Fibroblast of skin of left quadriceps (primary cell): ENCODE measurements around the gene RRM2.

Experiments used
- DNase-seq, 2 experiments: peaks; one replicate each; pipeline ENCODE4 v3.0.0-alpha.2; 2013; ENCODE audit warnings: low read depth in 2 of 2

RRM2 gene

DNA sequence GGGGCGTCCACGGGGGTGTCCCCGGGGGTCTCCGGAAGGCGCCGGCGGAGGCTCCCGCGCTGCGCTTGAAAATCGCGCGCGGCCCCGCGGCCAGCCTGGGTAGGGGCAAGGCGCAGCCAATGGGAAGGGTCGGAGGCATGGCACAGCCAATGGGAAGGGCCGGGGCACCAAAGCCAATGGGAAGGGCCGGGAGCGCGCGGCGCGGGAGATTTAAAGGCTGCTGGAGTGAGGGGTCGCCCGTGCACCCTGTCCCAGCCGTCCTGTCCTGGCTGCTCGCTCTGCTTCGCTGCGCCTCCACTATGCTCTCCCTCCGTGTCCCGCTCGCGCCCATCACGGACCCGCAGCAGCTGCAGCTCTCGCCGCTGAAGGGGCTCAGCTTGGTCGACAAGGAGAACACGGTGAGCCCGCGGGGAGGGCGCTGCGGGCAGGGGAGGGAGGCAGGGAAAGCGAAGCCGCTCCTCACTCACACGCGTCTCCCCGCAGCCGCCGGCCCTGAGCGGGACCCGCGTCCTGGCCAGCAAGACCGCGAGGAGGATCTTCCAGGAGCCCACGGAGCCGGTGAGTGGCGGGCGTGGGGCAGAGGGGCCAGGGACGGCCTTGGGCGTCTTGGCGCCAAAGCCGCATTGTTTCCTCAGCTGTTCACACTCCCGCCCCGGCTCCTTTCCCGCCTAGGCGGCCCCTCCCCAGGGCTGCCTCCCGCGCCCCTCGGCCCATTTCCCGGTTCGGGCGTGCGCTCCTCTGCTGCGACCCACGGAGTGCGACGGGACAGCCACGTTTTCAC, at the start of gene RRM2:
TSS of gene RRM2 (plus strand) at position 240 of the 781 bp plus-strand sequence. CDS start at position 300, 60 bp downstream.
- peak; percentile 84 to 85 for DNase-seq

DNA sequence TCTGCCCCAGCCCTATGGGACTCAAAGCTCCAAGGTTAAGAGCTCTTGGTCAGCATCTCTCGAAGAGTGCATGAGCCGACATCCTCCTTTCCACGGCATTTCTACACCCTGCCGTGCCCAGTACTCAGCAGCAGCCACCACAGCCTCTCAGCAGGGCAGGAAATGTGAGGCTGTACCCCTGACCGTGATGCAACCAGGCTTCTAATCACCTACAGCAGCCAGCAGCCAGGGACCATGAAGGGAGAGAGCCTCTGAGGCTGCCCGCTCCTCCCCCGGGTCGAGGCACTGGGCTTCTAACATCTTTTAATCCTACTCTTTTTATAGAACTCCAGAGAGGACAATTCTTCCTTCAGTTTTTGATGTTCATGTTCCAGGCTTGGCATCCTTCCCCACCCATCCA, 48.8 kb upstream of the RRM2 start:
- DNase-seq, result no peak

DNA sequence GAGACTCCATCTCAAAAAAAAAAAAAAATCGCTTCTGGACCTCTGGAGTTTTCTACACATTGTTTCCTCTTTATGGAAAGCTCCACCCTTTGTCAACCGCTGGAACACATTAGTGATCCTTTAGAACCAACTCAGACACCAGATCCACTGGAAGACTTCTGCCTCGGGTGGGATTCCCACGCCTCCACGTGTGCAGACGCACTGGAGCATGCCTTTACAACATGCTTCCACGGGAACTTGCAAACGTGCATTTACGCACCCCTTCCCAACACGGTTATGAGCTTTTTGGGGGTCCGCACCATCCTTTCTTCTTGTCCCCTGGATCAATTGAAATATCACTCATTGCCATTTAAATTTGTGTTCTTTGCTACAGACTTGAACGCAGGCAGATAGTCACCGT, 47.4 kb upstream of the RRM2 start:
- DNase-seq, result no peak

DNA sequence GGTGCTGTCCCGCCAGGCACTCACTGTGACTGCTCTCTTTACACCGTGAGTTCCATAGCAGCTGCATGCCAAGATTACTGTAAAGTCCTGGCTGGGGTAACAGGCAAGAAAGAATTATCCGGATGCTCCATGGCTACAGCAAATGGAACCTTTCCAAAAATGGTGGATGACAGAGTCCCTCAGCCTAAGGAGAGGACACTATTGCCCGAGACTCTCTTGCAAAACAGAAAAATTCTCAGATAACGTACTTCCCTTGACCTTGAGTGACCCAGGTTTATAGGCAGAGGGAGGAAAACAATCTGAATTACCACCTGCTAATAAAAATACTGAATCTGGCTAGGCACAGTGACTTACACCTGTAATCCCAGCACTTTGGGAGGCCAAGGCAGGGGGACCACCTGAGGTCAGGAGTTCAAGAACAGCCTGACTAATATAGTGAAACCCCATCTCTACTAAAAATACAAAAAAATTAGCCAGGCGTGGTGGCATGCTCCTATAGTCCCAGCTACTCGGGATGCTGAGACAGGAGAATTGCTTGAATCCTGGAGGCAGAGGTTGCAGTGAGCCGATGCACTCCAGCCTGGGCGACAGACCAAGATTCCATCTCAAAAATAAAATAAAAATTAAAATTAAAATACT, 46.8 kb upstream of the RRM2 start:
- DNase-seq, result no peak

GRCh38 chr2:10076511-10076910, 46.0 kb upstream of the RRM2 start:
- no peak for DNase-seq

DNA sequence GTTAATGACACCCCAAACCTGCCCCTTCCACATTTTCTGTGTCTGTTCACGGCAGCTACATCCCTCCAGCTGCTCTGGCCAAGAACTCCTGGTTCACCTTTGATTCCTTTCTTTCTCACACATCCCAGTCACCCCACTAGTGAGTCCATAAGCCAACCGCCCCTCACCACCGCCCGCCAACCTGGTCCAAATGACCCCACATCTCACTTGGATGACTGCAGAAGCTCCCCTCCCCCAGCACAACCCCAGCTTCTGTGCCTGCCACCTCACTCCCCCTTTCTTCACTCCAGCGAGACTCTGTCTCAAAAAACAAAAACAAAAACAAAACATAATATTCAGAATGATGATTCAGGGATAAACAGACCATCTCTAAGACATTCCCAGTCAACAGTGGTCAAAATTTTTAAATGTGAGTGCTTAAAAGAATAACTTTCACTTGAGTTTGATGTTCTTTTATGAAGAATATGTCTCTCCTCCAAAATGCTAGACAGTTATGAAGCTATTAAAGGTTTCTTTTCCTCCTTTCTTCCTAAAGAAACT, 45.5 kb upstream of the RRM2 start:
- no peak for DNase-seq

DNA sequence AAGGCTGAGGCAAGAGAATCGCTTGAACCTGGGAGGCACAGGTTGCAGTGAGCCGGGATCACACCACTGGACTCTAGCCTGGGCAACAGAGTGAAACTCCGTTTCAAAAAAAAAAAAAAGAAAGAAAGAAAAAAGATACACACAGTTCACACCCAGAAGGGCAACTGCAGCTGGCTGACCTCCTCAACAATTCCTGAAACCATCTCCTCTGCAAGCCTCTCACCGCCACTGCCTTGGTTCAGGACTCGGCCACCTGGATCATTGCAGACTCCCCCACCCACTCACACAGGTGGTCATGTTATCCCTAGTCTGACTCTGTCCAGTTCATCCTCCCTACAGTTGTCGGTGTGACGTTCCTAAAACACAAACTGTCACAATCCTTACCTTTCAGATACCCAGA, 44.5 kb upstream of the RRM2 start:
- no peak for DNase-seq

GRCh38 chr2:10078704-10079265, 43.8 kb upstream of the RRM2 start:
- DNase-seq, result peak; percentile 3

GRCh38 chr2:10079266-10079869, 43.2 kb upstream of the RRM2 start:
- peak; percentile 10 to 25 for DNase-seq

DNA sequence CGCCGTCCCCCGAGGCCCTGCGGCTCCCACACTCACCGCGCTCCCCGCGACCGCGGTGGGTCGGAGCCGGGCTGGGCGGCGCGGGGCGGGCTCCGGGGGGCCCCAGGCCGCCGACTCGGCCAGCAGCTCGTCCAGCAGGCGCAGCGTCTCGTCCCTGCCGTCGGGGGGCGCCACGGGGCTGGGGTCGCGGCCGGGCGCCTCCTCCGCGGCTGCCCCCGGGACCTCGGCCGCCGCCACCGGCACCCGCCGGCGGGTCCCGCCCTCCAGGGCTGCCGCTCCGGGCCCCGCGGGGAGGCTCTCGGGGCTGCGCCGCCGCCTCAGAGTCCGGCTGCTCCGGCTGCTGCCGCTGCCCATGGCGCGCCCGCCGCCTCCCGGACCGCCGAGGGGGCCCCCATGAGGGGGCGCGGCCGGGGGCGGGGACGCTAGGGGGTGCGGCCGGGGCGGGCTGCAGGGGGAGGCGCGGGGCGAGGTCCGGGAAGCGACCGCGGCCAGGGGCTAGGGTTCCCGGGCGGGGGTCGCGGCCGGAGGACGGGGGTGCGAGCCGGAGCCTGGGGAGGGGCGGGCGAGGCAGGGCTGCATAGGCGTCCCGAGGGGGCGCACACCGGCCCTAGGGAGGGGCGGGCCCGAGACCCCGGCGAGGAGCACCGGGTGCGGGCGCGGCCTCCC, 42.5 kb upstream of the RRM2 start, which contains the start of gene CYS1:
TSS of gene CYS1 (minus strand) at position 542 of the 666 bp plus-strand sequence. CDS start at position 354, 188 bp downstream.
- no peak for DNase-seq

- no peak for DNase-seq
Measured at GRCh38 chr2:10080536-10081304, 41.8 kb upstream of the RRM2 start.

DNA sequence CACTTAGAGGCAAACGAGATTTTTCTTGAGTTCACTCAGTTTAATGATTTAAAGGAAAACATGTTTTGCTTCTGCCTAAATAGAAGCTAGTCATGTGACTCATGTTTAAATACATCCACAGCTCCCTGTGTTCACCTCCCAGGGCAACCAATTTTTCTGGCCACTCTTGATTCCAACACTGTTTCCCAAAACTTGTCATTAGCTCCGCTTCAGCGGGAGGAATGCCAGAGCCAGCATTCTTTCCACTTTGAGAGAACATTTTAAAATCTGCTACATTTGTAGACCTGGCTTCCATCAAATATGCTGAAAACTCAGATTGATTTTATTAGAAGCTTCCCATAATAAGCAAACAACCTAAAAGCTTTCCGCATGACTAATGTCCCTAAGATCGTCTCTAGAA, 39.5 kb upstream of the RRM2 start:
- no peak for DNase-seq

- no peak for DNase-seq
Measured at GRCh38 chr2:10083692-10084211, 38.8 kb upstream of the RRM2 start.

- no peak for DNase-seq
Measured at GRCh38 chr2:10084223-10084865, 38.2 kb upstream of the RRM2 start.

DNA sequence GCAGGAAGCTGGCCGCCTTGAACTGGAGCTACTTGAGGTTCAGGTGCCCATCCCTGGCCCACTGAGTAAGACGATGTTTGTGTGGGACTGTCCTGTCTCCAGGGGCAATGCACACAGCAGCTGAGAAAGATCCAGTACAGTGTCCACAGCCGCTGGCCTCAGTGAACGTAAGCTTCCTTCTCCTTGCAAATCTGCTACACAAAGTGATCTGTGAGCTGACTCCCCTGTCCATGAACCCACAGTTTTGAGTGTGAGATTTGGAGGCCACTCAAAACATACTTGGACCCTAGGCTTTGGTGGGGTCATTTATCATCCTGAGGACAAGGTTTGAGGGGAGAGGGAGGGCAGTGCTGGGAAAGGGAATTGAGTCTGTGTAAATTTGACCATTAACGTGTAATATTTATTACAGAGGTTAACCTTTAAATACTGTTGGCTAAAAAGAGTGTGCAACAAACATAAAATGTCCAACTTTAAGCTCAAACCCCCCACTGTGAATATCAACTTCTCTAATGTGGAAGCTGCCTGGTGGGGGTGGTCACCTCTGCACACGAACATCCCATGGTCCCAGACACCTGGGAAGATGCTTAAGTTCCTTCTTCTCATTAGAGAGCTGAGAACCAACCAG, 37.4 kb upstream of the RRM2 start:
- DNase-seq, result no peak

GRCh38 chr2:10085668-10086059, 36.9 kb upstream of the RRM2 start:
- no peak for DNase-seq

- no peak for DNase-seq
Measured at GRCh38 chr2:10086950-10087349, 35.6 kb upstream of the RRM2 start.

DNA sequence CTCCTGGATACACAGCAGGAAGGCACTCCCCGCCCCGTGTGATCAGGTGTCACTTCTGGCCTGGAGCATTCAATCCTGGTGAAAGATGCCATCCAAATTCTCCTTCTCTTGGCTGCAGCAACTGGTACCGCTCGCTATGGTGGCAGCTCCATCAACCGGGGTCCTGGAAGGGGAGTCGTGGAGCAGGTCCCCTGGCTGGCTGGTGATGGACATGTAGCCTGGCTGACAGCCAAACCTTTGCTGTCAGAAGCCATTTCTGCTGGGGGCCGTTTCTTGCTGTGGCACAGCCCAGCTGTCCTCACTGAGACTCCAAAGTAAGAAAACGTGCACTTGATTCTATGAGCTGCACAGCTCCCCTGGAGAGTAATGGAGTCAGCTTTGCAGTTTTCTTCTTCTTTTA, 35.2 kb upstream of the RRM2 start:
- DNase-seq, result no peak

DNA sequence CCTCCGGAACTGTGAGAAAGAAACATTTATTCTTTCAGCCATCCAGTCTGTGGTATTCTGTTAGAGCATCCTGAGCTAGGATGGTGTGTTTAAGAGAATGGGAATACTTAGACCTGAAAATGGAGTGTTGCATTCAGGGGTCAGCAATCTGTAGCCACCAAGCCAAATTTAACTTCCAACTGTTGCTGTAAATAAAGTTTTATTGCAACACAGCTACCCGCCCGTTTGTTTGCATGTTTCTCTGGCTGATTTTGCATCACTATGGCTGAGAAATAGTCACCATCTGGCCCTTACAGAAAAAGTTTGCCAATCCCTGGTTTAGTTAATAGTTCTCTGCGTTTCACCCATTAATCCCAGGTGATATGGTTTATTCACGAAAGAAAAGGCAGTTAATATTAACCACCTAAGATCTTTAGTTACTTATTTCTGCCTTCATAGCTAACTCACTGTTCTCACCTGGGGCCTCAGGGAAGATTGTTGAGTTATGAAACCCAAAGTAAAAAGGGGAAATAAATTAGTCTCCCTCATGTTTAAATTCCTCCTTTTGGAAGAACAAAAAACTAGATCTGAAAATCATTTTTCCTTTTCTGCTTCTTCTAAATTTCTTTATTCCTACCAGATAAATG, 32.9 kb upstream of the RRM2 start:
- DNase-seq, result no peak
